ENCODE measurements around the gene C19orf85.
"Not testable (repeated sequence)": the region's sequence is repeated elsewhere in the genome, so short reads cannot be mapped to it uniquely, and the experiment has no call there.

DNA sequence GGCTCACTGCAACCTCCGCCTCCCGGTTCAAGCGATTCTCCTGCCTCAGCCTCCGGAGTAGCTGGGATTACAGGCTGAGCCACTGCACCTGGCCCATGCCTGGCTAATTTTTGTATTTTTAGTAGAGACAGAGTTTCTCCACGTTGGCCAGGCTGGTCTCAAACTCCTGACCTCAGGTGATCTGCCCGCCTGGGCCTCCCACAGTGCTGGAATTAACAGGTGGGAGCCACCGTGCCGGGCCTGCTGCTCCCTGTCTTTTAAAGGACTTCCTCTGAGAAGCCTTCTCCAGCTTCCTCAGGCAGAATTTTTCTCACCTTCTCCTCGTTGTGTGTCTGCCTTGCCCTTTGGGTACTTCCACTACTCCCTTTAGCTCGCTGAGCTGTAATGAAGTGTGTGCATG is 32.3 kb upstream of the C19orf85 start:
- not testable (repeated sequence) for TF ChIP-seq EZH2phosphoT487 (IDR thresholded peaks at IDR 0.05; ENCODE audit: insufficient read depth, low read depth); EZH2 (IDR thresholded peaks at IDR 0.05; ENCODE audit: insufficient read depth, poor library complexity, severe bottlenecking)
